Endothelial cell of umbilical vein (primary cell): ENCODE measurements around the gene RPL3.

Experiments
- EZH2 ChIP-seq: IDR thresholded peaks from 2 replicates; pipeline ENCODE4 v1.6.1; 2012; ENCODE audit warnings: borderline replicate concordance, low read depth, mild to moderate bottlenecking, moderate library complexity, low read length, inconsistent platforms; ENCODE audit not compliant: severe bottlenecking
- FOS ChIP-seq: IDR thresholded peaks from 2 replicates; pipeline ENCODE4 v1.6.1; 2011; ENCODE audit warnings: mild to moderate bottlenecking, low read length, moderate library complexity, borderline replicate concordance; ENCODE audit not compliant: insufficient read depth
- GATA2 ChIP-seq: IDR thresholded peaks from 2 replicates; pipeline ENCODE4 v1.7.0; 2011; ENCODE audit warnings: low read depth, mild to moderate bottlenecking, moderate library complexity, mixed read lengths, low read length; ENCODE audit not compliant: insufficient read length, insufficient read depth
- JUN ChIP-seq: IDR thresholded peaks from 2 replicates; pipeline ENCODE4 v1.6.1; 2011; ENCODE audit warnings: borderline replicate concordance, low read depth; ENCODE audit not compliant: insufficient read length, insufficient read depth
- MYC ChIP-seq: IDR thresholded peaks from one replicate; pipeline ENCODE4 v1.6.1; 2011; ENCODE audit warnings: mild to moderate bottlenecking, low read depth, low read length
- POLR2A ChIP-seq: IDR thresholded peaks from 2 replicates; pipeline ENCODE4 v1.6.1; 2012; ENCODE audit warnings: low read depth, mild to moderate bottlenecking, control low read depth, low read length
- POLR2AphosphoS5 ChIP-seq: IDR thresholded peaks from 2 replicates; pipeline ENCODE4 v1.6.1; 2012; ENCODE audit warnings: low read depth, mild to moderate bottlenecking, control low read depth, low read length, moderate library complexity; ENCODE audit not compliant: insufficient read depth
- TF ChIP-seq, protein P1 (sequence below), 2 donors: IDR thresholded peaks; 1 replicate in 1 of 2; 2 replicates in 1 of 2; pipeline ENCODE4 v1.5.1; 2011; ENCODE audit warnings: low read length in 2 of 2, mild to moderate bottlenecking in 2 of 2, moderate library complexity in 2 of 2, control low read depth in 1 of 2, inconsistent platforms in 1 of 2, low read depth in 1 of 2; ENCODE audit not compliant: insufficient read depth in 1 of 2; ENCODE audit errors: extremely low read depth in 1 of 2
- TF ChIP-seq, protein P2 (sequence below): IDR thresholded peaks from 2 replicates; pipeline ENCODE4 v1.6.1; 2011; ENCODE audit not compliant: insufficient read depth, insufficient read length

DNA sequence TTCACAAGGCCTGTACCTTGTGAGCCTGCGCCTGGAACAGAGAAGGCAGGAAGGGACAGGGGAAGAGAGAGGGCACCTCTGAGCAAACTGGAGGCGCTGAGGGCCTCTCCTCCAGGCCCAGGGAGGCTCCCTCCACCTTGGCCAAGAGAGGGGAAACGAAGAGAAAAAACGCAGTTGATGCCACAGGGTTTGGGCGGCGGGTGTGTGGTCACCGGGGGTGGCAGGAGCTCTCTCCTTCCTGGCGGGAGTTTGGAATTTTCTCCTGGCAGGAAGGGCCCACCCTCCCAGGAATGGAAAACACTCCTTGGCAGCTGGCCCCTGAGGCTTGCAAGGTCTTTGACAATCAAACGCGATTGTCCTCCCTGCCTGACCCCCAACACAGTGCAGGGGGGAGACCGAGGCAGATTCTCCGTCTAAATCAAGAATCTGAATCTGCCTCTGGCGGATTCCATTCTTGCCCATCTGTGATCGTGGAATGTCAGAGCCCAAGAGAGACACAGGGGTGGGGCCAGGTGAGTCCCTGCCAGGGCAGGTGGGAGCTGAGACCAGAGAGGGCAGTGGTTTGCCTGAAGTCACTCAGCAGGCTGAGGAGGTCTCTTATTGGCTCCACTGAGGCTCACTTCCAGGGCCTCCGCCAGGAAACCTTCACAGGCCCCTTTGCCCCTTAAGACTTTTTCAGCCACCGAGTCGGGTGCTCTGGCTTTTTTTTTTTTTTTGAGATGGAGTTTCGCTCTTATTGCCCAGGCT is 21.0 kb downstream of the RPL3 start:
- TF ChIP-seq EZH2: no peak
- no peak for TF ChIP-seq POLR2A
- no peak for TF ChIP-seq POLR2AphosphoS5
- TF ChIP-seq, protein P1, sequence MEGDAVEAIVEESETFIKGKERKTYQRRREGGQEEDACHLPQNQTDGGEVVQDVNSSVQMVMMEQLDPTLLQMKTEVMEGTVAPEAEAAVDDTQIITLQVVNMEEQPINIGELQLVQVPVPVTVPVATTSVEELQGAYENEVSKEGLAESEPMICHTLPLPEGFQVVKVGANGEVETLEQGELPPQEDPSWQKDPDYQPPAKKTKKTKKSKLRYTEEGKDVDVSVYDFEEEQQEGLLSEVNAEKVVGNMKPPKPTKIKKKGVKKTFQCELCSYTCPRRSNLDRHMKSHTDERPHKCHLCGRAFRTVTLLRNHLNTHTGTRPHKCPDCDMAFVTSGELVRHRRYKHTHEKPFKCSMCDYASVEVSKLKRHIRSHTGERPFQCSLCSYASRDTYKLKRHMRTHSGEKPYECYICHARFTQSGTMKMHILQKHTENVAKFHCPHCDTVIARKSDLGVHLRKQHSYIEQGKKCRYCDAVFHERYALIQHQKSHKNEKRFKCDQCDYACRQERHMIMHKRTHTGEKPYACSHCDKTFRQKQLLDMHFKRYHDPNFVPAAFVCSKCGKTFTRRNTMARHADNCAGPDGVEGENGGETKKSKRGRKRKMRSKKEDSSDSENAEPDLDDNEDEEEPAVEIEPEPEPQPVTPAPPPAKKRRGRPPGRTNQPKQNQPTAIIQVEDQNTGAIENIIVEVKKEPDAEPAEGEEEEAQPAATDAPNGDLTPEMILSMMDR (IDR thresholded peaks at IDR 0.05; ENCODE audit: extremely low read depth in 1 of 2, insufficient read depth in 1 of 2, low read depth in 1 of 2, low read length in 2 of 2): no peak
- TF ChIP-seq JUN: no peak
- TF ChIP-seq, protein P2, sequence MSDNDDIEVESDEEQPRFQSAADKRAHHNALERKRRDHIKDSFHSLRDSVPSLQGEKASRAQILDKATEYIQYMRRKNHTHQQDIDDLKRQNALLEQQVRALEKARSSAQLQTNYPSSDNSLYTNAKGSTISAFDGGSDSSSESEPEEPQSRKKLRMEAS: no peak
- no peak for TF ChIP-seq MYC
- TF ChIP-seq FOS: no peak
- TF ChIP-seq GATA2: no peak
